HG03139 (cell line): ENCODE results near the gene LMF1.
"Not testable (repeated sequence)": the region's sequence is repeated elsewhere in the genome, so short reads cannot be mapped to it uniquely, and the experiment has no call there.

Source experiments
- ATAC-seq: cut with Tn5 transposase; IDR thresholded peaks from one replicate; pipeline ENCODE4 v1.9.1; 2021; ENCODE audit not compliant: unreplicated experiment

Gene LMF1

GRCh38 chr16:972316-973002 lies 1.7 kb upstream of the LMF1 start:
- no peak for ATAC-seq

GRCh38 chr16:971981-972315 lies 1.2 kb upstream of the LMF1 start:
- no peak for ATAC-seq

GRCh38 chr16:971582-971905 lies 760 bp upstream of the LMF1 start:
- ATAC-seq = no peak

- ATAC-seq = peak; percentile 27
Measured at GRCh38 chr16:970386-970765, 408 bp downstream of the LMF1 start.

GRCh38 chr16:969508-970385 lies 1.0 kb downstream of the LMF1 start:
- peak; percentile 4 for ATAC-seq

GRCh38 chr16:968620-969019 lies 2.2 kb downstream of the LMF1 start:
- no peak for ATAC-seq

- ATAC-seq = no peak
Measured at GRCh38 chr16:967546-968295, 3.1 kb downstream of the LMF1 start.

- no peak for ATAC-seq
Measured at GRCh38 chr16:967077-967541, 3.7 kb downstream of the LMF1 start.

GRCh38 chr16:966505-966904 lies 4.3 kb downstream of the LMF1 start:
- ATAC-seq = no peak

GRCh38 chr16:966035-966434 lies 4.7 kb downstream of the LMF1 start:
- ATAC-seq = no peak

- ATAC-seq = no peak
Measured at GRCh38 chr16:965487-965886, 5.3 kb downstream of the LMF1 start.

GRCh38 chr16:965036-965395 lies 5.8 kb downstream of the LMF1 start:
- ATAC-seq = no peak

GRCh38 chr16:964356-965035 lies 6.3 kb downstream of the LMF1 start:
- no peak for ATAC-seq

- no peak for ATAC-seq
Measured at GRCh38 chr16:963913-964312, 6.9 kb downstream of the LMF1 start.

- ATAC-seq = no peak
Measured at GRCh38 chr16:962901-963814, 7.6 kb downstream of the LMF1 start.

GRCh38 chr16:962366-962765 lies 8.4 kb downstream of the LMF1 start:
- no peak for ATAC-seq

GRCh38 chr16:959232-960040 lies 11.3 kb downstream of the LMF1 start:
- ATAC-seq = no peak

GRCh38 chr16:955766-956165 lies 15.0 kb downstream of the LMF1 start:
- ATAC-seq = not testable (repeated sequence)

- ATAC-seq = not testable (repeated sequence)
Measured at GRCh38 chr16:953818-954217, 17.0 kb downstream of the LMF1 start.
